Activated CD8-positive, alpha-beta memory T cell treated with anti-CD3 and anti-CD28 coated beads, Interleukin-2, amount 50 U/mL, for 24 hours (primary cell): Measurements from ENCODE around the gene EMC6.
A peak's percentile ranks its signal among the peaks of the same experiment; 100 is the strongest.

Experiments
- DNase-seq: peaks from one replicate; pipeline ENCODE4 v3.0.0-alpha.2; 2020; ENCODE audit errors: extremely low read depth

EMC6 gene

DNA sequence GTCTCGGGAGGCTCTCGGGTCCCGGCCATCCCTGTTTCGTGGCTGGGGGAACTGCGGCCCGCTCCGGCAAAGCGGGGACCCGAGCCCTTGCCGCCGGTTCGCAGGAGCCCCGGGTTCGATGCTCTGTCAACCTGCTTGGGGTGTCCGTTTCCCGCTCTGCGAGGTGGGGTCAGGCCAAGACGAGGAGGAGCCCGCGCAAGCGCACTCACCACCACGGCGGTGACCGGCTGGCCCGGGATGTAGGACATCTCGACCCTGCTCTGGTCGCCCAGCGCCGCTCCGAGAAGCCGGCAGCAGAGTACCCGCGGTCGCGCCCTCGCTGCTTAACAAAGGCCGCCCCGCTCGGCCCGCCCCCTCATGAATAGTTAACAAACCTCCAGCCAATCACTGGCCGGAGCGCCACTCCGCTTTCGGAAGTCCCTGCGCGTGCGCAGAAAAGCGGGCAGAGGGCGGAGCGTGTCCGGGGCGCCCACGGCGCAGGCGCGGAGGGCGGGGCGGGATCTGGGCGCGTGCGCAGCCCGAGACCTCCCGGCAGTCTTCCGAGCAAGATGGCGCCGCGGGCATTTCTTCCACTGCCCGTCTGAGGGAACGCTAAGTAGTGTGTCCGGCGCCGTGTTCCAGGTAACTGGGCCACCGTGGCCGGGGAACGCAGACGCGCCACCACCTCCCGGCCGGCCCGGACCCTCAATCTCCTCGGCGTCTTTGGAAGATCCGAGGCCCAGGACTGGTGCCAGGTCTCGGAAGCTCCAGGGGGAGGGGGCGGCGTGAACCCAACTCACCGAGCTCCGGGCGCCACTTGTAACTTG lies at the start of gene EMC6, which contains the start of gene TAX1BP3:
Gene EMC6, plus strand, starts transcription at position 534 of the 806 bp plus-strand sequence. CDS start 335 bp downstream, outside the sequence.
Gene TAX1BP3, minus strand, starts transcription at position 300 of the 806 bp plus-strand sequence. Its CDS starts 52 bp downstream, at position 248.
- DNase-seq: peak; percentile 94

DNA sequence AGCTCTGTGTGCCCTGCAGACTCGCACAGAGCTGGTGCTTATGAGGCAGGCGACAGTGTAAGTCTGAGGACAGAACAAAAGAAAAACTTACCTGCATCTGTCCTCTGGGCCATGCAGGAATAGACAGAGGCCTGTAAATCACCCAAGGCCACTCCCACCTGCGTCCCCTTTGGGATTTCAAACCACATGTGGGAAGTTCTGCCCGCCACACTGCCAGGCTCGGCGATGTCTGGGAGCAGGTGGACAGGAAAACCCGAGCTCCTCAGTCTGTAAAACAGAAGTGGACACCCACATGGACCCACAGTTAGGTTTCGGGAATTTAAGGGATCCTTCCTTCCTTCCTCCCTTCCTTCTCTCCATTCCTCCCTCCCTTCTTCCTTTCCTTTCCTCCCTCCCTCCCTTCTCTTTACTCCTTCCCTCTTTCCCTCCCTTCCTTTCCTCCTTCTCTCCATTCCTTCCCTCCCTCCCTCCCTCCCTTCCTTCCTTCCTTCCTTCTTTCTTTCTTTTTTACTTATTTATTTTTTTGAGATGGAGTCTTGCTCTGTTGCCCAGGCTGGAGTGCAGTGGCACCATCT lies 47.4 kb upstream of the EMC6 start:
- DNase-seq: no peak

DNA sequence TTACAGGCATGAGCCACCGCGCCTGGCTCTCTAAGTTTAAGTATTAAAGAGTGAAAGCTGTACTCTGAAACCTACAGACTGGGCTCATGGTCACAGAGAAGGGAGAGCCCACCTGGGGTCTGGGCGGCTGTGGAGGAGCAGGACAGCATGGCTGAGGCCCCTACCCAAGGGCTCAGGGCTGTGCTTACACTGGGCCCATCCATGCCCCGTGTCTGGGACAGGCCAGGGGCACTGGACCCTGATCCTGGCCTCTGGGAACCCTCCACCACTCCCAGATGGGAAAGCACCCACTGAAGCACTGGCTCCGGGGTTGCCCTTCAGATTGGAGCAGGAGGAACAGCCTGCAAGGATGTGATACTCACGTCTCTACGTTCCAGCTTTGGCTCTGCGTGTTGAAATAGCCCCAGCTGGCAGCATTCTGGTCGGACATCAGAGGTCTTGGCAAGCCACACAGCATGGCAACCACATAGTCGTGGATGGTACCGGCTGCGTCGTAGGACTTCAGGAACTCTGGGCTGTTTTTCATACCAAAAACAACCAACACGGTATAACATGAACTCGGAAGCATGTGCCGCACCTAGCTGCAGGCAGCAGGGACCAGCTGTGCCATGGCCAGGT lies 45.5 kb upstream of the EMC6 start:
- DNase-seq: no peak

DNA sequence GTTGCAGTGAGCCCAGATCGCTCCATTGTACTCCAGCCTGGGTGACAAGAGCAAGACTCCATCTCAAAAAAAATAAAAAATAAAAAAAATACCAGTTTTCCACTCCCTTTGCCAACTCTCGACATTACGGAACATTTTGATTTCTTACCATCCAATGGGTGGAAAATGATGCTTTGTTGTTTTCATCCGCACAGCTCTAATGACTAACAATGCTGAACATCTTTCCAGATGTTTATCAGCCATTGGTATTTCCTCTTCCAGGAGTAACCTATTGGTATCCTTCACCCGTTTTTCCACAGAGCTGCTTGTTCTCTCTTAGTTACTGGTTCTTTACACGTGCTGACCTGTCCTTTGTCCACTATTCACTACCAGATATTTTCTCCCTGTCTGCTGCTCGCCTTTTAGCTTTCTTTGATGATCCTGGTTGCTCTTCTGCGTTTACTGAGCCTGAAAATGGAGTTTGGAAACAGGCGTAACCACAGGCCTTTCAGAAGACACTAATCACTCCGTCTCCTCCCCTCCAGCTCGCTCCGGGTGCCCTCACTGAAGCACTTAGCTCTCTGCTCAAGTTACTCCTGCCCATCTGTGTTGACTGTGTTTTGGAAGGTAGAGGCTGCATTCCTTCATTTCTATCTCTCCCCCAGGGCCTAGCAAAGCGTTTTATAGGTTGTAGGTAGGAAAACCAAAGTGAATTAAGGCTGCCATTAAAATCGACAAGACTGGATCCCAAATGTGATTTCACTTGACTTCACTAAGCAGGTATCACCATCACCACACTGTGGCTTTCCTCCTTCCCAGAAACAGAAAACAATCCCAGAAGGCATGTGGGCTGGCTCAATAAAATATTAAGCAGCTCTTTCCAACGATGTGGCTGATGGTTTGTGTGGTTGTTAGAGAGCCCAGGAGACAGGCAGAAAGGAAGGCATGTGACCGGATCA lies 41.5 kb upstream of the EMC6 start:
- no peak for DNase-seq

DNA sequence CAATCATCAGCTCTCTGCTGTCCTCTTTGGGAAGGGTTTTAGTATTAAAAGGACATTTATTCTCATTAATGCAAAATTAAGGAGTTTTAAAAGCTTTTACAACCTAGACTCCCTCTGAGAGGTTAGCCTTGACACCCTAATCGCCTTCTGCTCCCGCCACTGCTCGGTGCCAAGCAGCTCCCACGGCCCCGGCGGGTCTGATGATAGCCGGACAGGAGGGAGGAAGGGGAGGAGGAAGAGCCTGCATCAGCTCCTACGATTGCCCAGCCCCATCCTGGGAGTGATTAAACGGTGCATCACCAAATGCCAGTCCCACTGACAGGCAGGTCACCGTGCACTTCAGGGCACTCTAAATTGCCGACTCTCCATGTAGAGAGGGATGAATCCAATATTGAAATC lies 40.8 kb upstream of the EMC6 start:
- DNase-seq: no peak

DNA sequence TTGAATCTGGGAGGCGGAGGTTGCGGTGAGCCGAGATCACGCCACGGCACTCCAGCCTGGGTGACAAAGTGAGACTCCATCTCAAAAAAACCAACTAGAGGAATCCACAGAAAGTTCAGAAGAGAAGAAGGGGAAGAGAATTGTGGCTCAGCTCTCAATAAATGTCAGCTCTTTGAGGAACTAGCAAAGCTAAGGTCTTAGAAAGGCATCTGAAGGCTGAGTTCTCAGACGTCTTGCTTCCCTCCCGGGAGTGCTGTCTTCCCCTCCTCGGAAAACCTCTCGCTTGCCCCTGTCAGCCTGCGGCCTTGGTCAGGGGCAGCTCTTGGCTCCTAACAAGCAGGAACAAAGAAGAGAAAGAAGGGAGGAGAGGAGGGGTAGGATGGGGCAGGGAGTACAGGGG lies 37.8 kb upstream of the EMC6 start:
- no peak for DNase-seq

DNA sequence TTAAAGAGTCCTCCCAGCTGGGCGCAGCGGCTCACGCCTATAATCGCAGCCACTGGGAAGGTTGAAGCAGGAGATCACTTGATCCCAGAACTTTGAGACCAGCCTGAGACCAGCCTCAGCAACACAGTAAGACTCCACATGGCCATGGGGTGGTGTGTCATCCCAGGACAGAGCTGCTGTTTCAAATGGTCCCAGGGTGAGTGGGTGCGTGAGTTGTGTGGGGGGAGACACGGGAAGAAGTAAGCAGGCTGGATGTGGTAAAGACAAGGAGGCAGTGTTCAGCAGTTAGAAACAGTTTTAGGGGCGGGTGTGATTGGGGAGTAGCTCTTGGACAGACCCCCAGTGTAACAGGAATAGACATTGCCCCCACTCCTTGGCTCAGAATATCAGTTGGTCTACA lies 36.3 kb upstream of the EMC6 start:
- no peak for DNase-seq

DNA sequence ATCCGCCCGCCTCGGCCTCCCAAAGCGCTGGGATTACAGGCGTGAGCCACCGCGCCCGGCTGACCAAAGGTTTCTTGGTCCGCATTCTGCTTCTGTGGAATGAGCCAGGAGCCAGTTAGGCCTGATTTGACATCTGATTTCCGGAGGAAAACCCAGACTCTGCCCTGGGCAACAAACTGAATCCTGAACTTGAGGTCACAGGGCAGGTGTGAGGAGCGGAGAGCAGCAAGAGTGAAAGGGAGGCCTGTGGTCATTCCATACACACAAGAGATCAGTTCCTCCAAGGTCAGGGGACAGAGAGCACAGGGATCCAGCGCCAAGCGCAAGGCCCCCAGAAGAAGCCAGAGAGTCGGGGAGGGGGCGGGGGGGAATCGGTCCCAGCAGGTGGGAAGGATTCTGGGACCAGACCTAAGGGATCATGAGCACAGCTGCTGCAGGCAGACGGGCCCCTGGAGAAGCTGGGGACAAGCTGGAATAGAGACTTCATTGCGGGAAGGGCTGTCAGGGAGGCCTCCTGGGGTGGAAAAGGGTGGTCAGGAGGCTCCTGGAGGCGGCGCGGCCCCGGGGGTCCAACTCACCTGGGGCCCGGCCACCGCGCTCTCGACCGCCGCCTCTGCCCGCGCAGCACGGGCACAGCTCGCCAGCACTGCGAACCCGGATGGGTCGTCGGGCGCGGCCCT lies 33.0 kb upstream of the EMC6 start:
- DNase-seq: no peak

DNA sequence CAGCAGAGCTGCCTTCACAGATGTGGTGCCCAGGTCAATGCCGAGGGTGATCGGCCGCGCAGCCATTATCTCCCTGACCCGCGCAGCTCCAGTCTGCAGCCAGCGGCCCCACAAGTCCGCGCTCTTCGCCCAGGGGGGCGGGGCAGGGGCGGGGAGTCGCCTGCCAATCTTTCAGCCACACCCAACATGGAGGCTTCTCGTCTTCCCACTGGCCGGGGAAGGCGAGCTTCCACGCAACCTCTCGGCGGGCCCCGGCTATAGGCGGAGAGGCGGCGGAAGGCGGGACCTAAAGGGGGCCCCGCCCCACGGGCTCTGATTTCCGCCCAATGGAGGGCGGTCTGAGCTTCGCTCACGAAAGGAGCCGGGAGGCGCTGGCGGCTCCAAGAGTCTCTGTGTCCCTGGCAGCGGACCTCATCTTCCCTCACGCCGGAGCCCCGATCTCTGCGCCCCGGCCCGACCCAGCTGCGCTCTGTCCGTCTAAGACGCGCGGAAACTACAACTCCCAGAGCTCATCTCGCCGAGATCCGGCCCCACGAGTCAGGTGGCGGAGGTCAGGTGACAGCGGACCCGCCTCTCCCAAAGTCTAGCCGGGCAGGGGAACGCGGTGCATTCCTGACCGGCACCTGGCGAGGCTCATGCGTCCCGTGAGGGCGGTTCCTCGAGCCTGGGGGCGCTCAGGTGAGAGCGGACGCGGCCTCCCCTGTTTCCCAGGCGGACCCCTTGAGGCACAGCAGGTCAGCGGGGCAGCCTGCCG lies 32.3 kb upstream of the EMC6 start, which contains the start of the genes CTNS and SHPK:
Gene CTNS, plus strand, starts transcription at position 607 of the 754 bp plus-strand sequence. CDS start 3,447 bp downstream, outside the sequence.
Gene SHPK, minus strand, starts transcription at position 97 of the 754 bp plus-strand sequence. Its CDS starts 31 bp downstream, at position 66.
- DNase-seq: peak; percentile 80

DNA sequence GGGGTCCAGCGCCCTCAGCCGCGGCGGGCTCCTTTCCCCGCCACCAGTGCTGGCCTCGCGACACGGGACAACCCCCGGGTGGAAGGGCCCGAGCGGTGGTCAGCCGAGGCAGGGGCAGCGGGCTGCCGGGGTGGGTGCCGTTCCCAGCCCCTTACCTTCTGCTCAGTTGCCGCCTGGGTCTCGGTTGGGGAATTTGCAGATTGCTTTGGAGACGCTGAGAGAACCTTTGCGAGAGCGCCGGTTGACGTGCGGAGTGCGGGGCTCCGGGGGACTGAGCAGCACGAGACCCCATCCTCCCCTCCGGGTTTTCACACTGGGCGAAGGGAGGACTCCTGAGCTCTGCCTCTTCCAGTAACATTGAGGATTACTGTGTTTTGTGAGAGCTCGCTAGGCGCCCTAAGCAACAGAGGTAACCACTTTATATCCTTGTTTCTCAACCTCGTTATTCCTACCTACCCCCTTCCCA lies 31.7 kb upstream of the EMC6 start:
- no peak for DNase-seq

DNA sequence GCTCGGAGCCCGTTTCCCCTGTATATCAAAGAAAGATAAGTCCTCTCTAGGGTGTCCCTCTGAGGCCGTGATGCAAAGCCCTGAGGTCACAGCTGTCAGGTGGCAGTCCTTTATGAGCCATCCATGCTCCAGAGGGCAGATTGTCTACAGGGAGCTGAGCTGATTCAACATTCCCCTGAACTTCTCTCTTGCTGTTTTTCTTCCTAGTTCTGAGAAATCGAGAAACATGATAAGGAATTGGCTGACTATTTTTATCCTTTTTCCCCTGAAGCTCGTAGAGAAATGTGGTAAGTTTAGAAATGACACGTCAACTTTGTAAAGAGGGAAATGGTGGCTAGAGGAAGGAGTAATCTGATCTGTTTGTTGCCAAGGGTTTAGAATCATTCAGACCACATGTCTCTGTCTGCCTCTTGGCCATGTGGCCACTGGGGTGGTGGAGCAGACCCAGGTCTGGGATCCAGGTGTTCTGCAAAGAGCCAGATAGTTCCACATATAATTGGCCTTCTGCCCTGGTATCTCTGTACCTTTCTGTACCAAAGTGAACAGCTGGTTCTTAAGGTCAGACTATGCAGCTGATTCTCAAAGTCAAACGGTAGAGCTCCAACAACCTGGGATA lies 28.5 kb upstream of the EMC6 start:
- no peak for DNase-seq

DNA sequence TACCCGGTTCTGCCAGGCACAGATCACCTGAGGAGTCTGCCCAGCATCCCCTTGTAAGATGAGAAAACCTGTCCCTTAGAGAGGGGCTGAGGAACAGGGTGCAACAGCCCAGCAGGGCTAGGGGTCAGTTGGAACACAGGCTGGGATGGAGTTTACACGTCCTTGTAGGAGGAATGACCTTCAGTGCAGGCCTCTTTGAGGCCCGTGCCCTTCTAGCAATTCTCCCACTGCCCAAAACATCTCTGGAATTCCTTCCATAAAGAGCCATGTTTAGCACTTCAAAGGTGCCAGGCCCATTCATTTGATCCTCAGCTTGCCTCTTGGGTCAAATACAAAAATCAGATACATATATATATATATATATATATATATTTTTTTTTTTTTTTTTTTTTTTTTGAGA lies 27.6 kb upstream of the EMC6 start:
- no peak for DNase-seq

DNA sequence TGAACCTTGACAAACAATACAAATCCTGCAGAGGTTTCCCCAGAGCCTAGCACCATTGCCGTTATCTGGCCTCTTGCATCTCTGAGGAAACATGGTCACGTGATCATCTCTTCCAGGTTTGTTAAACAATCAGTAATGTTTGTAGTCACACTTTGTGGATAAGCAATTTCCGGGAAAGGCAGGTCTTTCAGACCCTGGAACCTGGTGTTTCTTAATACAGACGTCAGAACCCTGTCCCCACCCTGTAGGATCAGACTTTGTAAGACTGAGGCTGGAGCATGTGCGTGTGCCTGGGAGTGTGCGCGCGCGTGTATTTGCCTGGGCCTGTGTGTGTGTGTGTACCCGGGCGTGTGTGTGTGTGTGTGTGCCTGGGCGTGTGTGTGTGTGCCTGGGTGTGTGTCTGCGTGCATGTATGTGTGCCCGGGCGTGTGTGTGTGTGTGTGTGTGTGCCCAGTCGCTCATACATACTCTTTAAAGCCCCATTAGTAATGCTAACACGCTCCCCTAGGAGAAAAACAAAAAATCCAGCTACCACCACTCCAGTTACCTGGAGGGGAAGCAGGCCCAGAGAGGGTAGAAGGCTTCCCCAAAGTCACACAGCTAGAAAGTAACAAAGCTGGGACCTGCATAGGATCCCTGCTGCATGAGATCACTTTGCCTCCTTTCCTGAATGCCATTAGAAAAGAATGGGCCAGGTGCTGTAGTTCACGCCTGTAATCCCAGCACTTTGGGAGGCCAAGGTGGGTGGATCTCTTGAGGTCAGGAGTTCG lies 26.7 kb upstream of the EMC6 start:
- no peak for DNase-seq

DNA sequence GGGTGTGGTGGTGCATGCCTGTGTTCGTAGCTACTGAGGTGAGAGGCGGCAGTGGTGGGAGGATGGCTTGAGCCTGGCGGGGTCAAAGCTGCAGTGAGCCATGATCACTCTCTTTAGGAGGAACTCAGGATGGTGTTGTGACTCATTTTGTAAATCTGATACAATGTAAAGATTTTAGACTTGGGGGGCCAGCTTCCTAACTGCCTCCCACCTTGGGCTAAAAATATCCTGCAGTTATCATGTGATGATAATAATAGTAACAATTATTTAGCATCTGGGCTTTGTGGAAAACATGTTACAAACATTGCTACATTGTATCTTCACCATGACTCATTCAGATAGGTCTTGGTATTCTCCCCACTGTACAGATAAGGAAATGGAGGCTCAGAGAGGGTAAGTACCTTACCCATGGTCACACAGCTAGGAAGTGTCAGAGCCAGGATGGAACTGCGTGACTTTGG lies 24.7 kb upstream of the EMC6 start:
- DNase-seq: no peak

DNA sequence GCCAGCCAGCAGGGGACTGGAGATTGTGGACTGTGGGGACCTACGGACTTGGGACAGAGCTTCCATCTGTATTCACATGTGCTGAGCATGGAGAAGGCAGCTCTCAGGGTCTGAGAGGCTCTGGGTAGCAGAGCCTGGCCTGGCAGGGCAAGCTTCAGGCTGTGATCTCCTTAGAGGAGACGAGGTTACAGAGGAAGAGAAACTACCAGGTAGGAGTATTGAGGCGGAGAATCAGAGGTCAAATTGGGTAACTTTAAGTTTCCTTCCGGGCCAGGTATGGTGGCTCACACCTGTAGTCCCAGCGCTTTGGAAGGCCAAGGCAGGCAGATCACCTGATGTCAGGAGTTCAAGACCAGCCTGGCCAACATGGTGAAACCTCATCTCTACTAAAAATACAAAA lies 23.3 kb upstream of the EMC6 start:
- no peak for DNase-seq

DNA sequence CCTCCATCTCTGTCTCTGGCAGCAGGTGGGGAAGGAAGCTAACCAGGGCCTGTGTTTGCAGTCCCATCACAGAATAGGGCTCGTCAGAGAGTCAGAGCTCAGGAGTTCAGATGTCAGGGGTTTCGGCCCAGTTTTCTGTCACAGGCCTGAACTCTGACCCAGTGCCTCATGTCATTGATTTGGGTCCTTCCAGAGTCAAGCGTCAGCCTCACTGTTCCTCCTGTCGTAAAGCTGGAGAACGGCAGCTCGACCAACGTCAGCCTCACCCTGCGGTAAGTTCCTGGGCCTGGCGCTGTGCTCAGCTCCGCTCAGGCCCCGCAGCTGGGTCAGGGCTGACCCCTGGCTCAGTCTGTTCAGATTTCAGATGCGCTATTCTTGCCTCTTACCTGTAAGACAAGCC lies 21.4 kb upstream of the EMC6 start:
- no peak for DNase-seq

DNA sequence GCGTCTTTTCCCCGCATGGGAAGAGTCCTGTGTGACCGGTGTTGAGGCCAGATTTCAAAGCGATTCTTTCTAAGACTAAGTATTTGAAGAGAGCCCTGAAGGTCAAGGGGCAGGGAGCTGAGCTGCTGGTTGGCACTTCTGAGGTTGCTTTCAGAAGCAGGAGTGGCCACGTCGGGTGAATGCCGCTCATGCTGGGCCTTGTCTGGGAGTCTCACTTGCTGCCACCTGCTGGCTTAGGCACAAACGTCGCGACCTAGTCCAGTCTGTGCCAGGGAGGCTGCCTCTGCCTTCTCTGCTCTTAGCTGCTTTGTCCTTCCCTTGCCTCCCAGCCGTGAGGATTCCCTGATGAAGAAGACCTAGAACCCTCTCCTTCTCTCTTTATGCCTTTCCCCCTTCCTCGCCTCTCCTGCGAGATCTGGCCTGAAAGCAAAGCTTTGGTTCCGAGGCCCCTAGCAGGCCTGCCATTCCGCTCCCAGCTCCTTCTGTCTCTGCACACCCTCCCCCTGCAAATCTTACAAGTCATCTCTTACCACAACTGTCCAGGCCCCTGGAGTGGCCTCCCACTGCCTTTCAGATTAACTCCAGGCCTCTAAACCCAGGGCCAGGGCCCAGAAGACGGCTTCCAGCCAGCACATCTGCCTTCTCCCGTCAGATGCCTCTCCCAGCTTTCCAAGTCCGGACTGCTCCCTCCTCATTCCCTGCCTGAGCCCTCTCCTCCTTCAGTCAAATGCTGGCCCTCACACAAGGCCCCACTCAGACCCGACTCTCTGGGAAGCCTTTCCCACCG lies 20.6 kb upstream of the EMC6 start:
- DNase-seq: no peak

DNA sequence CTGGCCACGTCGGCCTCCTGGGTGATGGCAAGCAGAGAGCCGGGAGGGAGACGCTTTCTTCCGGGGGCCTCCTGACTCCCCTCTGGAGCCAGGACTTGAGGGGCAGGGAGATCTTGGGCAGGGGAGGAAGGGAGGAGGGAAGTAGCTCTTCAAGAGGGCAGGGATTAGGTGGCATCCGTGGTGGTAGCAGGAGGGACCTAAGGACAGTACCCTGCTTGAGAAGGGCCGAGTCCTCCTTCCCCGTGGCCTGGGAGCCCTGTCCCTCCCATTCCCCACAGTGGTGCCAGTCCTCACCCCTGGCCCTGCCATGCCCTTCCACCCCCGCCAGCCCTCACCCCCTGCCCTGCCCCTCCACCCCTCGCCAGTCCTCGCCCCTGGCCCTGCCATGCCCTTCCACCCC lies 12.8 kb upstream of the EMC6 start:
- no peak for DNase-seq
